Stomach (tissue), 4 donors: ENCODE results near the gene FOLR2.

Experiments
- EP300 ChIP-seq: sonication (generic); formaldehyde crosslinking; IDR thresholded peaks from one replicate; pipeline ENCODE4 v1.6.1; 2017; ENCODE audit warnings: antibody characterized with exemption
- POLR2A ChIP-seq, 4 donors: fragments of 450-650 bp; IDR thresholded peaks; one replicate each; pipeline ENCODE4 v1.6.1; 2016; ENCODE audit warnings: antibody characterized with exemption in 4 of 4, control low read depth in 2 of 4, mild to moderate bottlenecking in 1 of 4, moderate library complexity in 1 of 4
- POLR2AphosphoS5 ChIP-seq, 3 donors: sonication (generic); formaldehyde crosslinking; IDR thresholded peaks; one replicate each; pipeline ENCODE4 v1.6.1; 2016; ENCODE audit warnings: antibody characterized with exemption in 3 of 3
- TF ChIP-seq, protein P1 (sequence below), 7 experiments: fragments of 450-650 bp in 4 of 7; fragments of 200-600 bp in 3 of 7; sonication (generic) in 3 of 7; IDR thresholded peaks; one replicate each; pipeline ENCODE4 v1.5.1; 2016 to 2019; ENCODE audit warnings: antibody characterized with exemption in 7 of 7, control low read depth in 2 of 7, mild to moderate bottlenecking in 1 of 7

DNA sequence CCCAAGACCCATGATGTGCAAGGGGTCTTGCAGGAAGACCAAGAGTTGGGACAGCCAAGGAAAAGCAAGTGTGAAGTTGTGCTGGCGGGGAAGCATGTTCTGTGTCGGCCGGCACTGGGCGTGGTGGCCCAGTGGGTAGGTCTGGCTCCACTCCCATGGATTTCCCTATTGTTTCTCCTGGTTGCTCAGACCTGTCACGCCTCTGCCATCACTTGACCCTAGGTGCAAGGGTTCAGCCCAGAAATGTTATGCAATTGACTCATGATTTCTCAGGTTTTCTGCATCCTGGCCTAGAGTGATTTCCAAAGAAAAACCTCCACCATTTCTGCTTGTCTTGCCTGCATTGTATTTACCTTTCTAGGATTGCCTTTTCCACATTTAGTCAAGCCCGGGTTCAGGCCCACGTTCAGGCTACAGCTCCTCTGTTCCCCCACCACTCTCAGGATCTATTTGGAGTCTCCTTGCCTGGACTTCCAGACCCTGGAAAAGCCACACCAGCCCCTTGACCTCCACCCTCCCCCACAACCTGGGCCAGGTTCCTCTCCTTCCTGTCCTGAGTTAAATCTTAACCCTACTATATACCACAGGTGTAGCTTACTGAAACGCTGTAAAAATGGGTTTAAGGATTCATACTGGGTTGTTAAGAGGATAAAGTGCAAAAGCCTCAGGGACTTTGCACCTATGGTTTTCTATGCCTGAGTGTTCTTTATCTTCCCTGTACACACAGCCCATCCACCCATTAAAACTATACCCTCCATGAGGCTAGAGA lies 42.1 kb upstream of the FOLR2 start:
- TF ChIP-seq, protein P1, sequence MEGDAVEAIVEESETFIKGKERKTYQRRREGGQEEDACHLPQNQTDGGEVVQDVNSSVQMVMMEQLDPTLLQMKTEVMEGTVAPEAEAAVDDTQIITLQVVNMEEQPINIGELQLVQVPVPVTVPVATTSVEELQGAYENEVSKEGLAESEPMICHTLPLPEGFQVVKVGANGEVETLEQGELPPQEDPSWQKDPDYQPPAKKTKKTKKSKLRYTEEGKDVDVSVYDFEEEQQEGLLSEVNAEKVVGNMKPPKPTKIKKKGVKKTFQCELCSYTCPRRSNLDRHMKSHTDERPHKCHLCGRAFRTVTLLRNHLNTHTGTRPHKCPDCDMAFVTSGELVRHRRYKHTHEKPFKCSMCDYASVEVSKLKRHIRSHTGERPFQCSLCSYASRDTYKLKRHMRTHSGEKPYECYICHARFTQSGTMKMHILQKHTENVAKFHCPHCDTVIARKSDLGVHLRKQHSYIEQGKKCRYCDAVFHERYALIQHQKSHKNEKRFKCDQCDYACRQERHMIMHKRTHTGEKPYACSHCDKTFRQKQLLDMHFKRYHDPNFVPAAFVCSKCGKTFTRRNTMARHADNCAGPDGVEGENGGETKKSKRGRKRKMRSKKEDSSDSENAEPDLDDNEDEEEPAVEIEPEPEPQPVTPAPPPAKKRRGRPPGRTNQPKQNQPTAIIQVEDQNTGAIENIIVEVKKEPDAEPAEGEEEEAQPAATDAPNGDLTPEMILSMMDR (IDR thresholded peaks at IDR 0.05): no peak
- TF ChIP-seq EP300 (no peak), POLR2AphosphoS5 (IDR thresholded peaks at IDR 0.05) (no peak), POLR2A (IDR thresholded peaks at IDR 0.05) (no peak)
